WTC11 (cell line): Measurements from ENCODE around the gene WNT9B. TPM values are rescaled to one million over a fixed set of nuclear protein-coding genes. Genes with fewer than 3 reads are reported as not detected.

Source experiments
- ATAC-seq: fragments of 200-7000 bp; cut with Tn5 transposase; 2 replicates; pipeline ENCODE4 v1.10.0; 2021; ENCODE audit warnings: mild to moderate bottlenecking, moderate library complexity
- CTCF ChIA-PET: fragments of 300-600 bp; sonication (Branson Sonifier 250); formaldehyde crosslinking; loops from one replicate; lab custom pipeline; 2021; ENCODE audit warnings: antibody characterized with exemption; lab: Charles Lee
- POLR2A ChIA-PET: fragments of 350-600 bp; sonication (Branson Sonifier 250); formaldehyde crosslinking; loops from one replicate; lab custom pipeline; 2021; ENCODE audit warnings: antibody characterized with exemption; lab: Charles Lee
- DNase-seq: peaks from one replicate; pipeline ENCODE4 v3.0.0; 2021; ENCODE audit warnings: low spot score
- H3K27ac Mint-ChIP-seq: 2 replicates; pipeline ENCODE4 v1.8.0; 2021; ENCODE audit warnings: mixed read lengths
- H3K27me3 Mint-ChIP-seq: 2 replicates; pipeline ENCODE4 v1.8.0; 2021; ENCODE audit warnings: low read depth, mild to moderate bottlenecking, moderate library complexity, mixed read lengths
- H3K36me3 Mint-ChIP-seq: 2 replicates; pipeline ENCODE4 v1.8.0; 2021; ENCODE audit warnings: mixed read lengths
- H3K4me1 Mint-ChIP-seq: 2 replicates; pipeline ENCODE4 v1.8.0; 2022; ENCODE audit warnings: mixed read lengths
- H3K4me3 Mint-ChIP-seq: 2 replicates; pipeline ENCODE4 v1.8.0; 2021; ENCODE audit warnings: mild to moderate bottlenecking, moderate library complexity, mixed read lengths
- H3K9me3 Mint-ChIP-seq: 2 replicates; pipeline ENCODE4 v1.8.0; 2021; ENCODE audit warnings: mixed read lengths
- AFF4 ChIP-seq: sonication (generic); formaldehyde crosslinking; IDR thresholded peaks from 2 replicates; pipeline ENCODE4 v1.8.1; 2023; ENCODE audit warnings: mild to moderate bottlenecking, missing genetic modification reagents, borderline replicate concordance
- ATF1 ChIP-seq: sonication (generic); formaldehyde crosslinking; IDR thresholded peaks from 2 replicates; pipeline ENCODE4 v1.8.1; 2023; ENCODE audit warnings: mild to moderate bottlenecking, moderate library complexity, missing genetic modification reagents
- CBFB ChIP-seq: sonication (generic); formaldehyde crosslinking; IDR thresholded peaks from 2 replicates; pipeline ENCODE4 v1.8.1; 2022; ENCODE audit warnings: mild to moderate bottlenecking, low read depth, missing genetic modification reagents
- HMGA2 ChIP-seq: fragments of 250-450 bp; sonication (Bioruptor Pico); IDR thresholded peaks from 2 replicates; pipeline ENCODE4 v1.4.0; 2021; ENCODE audit warnings: mild to moderate bottlenecking, moderate library complexity
- IRF2 ChIP-seq: sonication (generic); formaldehyde crosslinking; IDR thresholded peaks from 2 replicates; pipeline ENCODE4 v1.8.0; 2022; ENCODE audit warnings: low read depth, missing genetic modification reagents, borderline replicate concordance
- JAZF1 ChIP-seq: fragments of 250-450 bp; sonication (Bioruptor Pico); IDR thresholded peaks from 2 replicates; pipeline ENCODE4 v1.9.0; 2021; ENCODE audit warnings: moderate library complexity, mild to moderate bottlenecking, inconsistent platforms
- MLX ChIP-seq: sonication (generic); formaldehyde crosslinking; IDR thresholded peaks from 2 replicates; pipeline ENCODE4 v1.8.1; 2023; ENCODE audit warnings: mild to moderate bottlenecking, missing genetic modification reagents, moderate library complexity
- NFYB ChIP-seq: sonication (generic); formaldehyde crosslinking; conservative IDR thresholded peaks from 2 replicates; pipeline ENCODE4 v1.8.0; 2022; ENCODE audit warnings: low read depth, missing genetic modification reagents
- NR2C2 ChIP-seq: sonication (generic); formaldehyde crosslinking; IDR thresholded peaks from 2 replicates; pipeline ENCODE4 v1.8.0; 2022; ENCODE audit warnings: mild to moderate bottlenecking, missing genetic modification reagents
- PRRX2 ChIP-seq: fragments of 250-450 bp; sonication (Bioruptor Pico); IDR thresholded peaks from 2 replicates; pipeline ENCODE4 v1.8.0; 2021; ENCODE audit warnings: mild to moderate bottlenecking
- RELA ChIP-seq: sonication (generic); formaldehyde crosslinking; IDR thresholded peaks from 2 replicates; pipeline ENCODE4 v1.8.1; 2022; ENCODE audit warnings: missing genetic modification reagents, mild to moderate bottlenecking, borderline replicate concordance
- TEAD4 ChIP-seq: sonication (generic); formaldehyde crosslinking; IDR thresholded peaks from 2 replicates; pipeline ENCODE4 v1.8.0; 2022; ENCODE audit warnings: mild to moderate bottlenecking, missing genetic modification reagents
- ZNF219 ChIP-seq: sonication (generic); formaldehyde crosslinking; IDR thresholded peaks from 2 replicates; pipeline ENCODE4 v1.8.0; 2023; ENCODE audit warnings: missing genetic modification reagents, mild to moderate bottlenecking, borderline replicate concordance
- ZNF532 ChIP-seq: fragments of 250-450 bp; sonication (Bioruptor Pico); IDR thresholded peaks from 2 replicates; pipeline ENCODE4 v1.9.0; 2021; ENCODE audit warnings: mild to moderate bottlenecking, borderline replicate concordance
- total RNA-seq: library from RNA; stranded (reverse); gene quantifications from 3 replicates; pipeline ENCODE4 v1.2.3, GENCODE V29; 2021
- TF ChIP-seq, protein P1 (sequence below): fragments of 250-450 bp; sonication (Bioruptor Pico); IDR thresholded peaks from 2 replicates; pipeline ENCODE4 v1.9.0; 2021; ENCODE audit warnings: moderate library complexity, mild to moderate bottlenecking, inconsistent platforms, borderline replicate concordance
- TF ChIP-seq, protein P2 (sequence below): sonication (generic); formaldehyde crosslinking; IDR thresholded peaks from 2 replicates; pipeline ENCODE4 v1.8.1; 2022; ENCODE audit warnings: mild to moderate bottlenecking, moderate library complexity, missing genetic modification reagents
- TF ChIP-seq, protein P3 (sequence below): sonication (generic); formaldehyde crosslinking; IDR thresholded peaks from 2 replicates; pipeline ENCODE4 v1.8.0; 2023; ENCODE audit warnings: mild to moderate bottlenecking, missing genetic modification reagents
- TF ChIP-seq, protein P4 (sequence below): fragments of 200-600 bp; IDR thresholded peaks from 2 replicates; pipeline ENCODE4 v1.8.0; 2022; ENCODE audit warnings: antibody characterized with exemption
- TF ChIP-seq, protein P5 (sequence below): sonication (generic); formaldehyde crosslinking; IDR thresholded peaks from 2 replicates; pipeline ENCODE4 v1.8.0; 2022; ENCODE audit warnings: mild to moderate bottlenecking, missing genetic modification reagents

The WNT9B gene
- total RNA-seq, 1 experiment from 2014 or later: 0.87 TPM

DNA sequence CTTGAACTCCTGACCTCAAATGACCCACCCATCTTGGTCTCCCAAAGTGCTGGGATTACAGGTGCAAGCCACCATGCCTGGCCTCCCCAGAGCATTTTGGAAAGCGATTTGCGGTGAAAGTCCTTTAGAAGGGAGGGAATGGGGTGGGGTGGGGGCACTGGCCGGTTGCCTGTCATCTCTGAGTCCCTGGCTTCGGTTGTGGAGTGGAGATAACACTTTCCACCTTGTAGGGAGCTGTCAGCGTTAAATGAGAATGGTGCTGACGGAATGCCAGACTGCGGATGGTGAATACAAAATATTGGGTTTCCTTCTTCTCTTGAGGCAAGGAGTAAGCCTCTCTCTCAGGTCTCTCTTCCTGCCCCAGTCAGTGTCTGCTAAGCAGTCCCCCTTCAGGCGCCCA is 27.7 kb upstream of the WNT9B start:
- POLR2A ChIA-PET: no interaction called here
- CTCF ChIA-PET: interaction anchor here (0.7 kb wide), 1 partner anchor 119 kb away, joined by 3 read pairs; no protein-coding TSS in a partner anchor
- Mint-ChIP-seq H3K27ac (no peak overlapping the region), H3K27me3 (peaks cover 52% of the 10 kb centered on the region), H3K9me3 (no peaks in the 10 kb centered on the region), H3K36me3 (no peaks in the 10 kb centered on the region), H3K4me1 (peaks cover 27% of the 10 kb centered on the region), H3K4me3 (no peak overlapping the region)
- no peak for DNase-seq
- TF ChIP-seq MLX: no peak
- TF ChIP-seq, protein P1, sequence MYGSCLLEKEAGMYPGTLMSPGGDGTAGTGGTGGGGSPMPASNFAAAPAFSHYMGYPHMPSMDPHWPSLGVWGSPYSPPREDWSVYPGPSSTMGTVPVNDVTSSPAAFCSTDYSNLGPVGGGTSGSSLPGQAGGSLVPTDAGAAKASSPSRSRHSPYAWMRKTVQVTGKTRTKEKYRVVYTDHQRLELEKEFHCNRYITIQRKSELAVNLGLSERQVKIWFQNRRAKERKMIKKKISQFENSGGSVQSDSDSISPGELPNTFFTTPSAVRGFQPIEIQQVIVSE (CRISPR knock-in tag): no peak
- TF ChIP-seq, protein P2, sequence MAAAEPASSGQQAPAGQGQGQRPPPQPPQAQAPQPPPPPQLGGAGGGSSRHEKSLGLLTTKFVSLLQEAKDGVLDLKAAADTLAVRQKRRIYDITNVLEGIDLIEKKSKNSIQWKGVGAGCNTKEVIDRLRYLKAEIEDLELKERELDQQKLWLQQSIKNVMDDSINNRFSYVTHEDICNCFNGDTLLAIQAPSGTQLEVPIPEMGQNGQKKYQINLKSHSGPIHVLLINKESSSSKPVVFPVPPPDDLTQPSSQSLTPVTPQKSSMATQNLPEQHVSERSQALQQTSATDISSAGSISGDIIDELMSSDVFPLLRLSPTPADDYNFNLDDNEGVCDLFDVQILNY (CRISPR knock-in tag): no peak
- no peak for TF ChIP-seq HMGA2 (CRISPR knock-in tag)
- TF ChIP-seq NR2C2 (CRISPR knock-in tag): no peak
- no peak for TF ChIP-seq IRF2 (CRISPR knock-in tag)
- no peak for TF ChIP-seq PRRX2 (CRISPR knock-in tag)
- no peak for TF ChIP-seq CBFB (CRISPR knock-in tag)
- no peak for TF ChIP-seq TEAD4 (CRISPR knock-in tag)
- ATAC-seq: no peak

DNA sequence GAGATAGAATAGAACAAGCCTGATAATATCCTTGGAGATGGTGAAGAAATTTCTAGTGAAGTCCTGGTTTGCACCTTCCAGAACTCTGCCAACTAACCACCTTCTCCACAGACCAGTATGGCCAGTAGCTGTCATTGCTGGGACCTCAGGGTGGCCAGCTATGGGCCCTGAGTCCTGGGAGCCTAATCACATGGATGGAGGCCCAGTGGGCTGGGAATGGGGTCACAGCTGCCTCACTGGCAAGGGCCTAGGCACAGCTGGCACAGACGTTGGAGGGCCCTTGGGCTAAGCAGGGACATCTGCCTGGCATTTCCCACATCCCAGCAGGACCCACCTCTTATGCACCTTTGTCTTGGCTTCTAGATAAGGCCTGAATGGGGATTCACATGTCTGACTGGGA is 25.3 kb upstream of the WNT9B start:
- Mint-ChIP-seq H3K9me3 (no peaks in the 10 kb centered on the region), H3K4me1 (peaks cover 19% of the 10 kb centered on the region), H3K36me3 (no peaks in the 10 kb centered on the region), H3K27me3 (peaks cover 37% of the 10 kb centered on the region), H3K27ac (no peak overlapping the region), H3K4me3 (no peak overlapping the region)
- ChIA-PET CTCF (interaction anchor here (0.6 to 1.0 kb wide), 2 partner anchors 9 to 260 kb away, joined by 3 to 6 read pairs; no protein-coding TSS in a partner anchor), POLR2A (no interaction called here)
- no peak for DNase-seq
- no peak for ATAC-seq
- TF ChIP-seq, protein P3, sequence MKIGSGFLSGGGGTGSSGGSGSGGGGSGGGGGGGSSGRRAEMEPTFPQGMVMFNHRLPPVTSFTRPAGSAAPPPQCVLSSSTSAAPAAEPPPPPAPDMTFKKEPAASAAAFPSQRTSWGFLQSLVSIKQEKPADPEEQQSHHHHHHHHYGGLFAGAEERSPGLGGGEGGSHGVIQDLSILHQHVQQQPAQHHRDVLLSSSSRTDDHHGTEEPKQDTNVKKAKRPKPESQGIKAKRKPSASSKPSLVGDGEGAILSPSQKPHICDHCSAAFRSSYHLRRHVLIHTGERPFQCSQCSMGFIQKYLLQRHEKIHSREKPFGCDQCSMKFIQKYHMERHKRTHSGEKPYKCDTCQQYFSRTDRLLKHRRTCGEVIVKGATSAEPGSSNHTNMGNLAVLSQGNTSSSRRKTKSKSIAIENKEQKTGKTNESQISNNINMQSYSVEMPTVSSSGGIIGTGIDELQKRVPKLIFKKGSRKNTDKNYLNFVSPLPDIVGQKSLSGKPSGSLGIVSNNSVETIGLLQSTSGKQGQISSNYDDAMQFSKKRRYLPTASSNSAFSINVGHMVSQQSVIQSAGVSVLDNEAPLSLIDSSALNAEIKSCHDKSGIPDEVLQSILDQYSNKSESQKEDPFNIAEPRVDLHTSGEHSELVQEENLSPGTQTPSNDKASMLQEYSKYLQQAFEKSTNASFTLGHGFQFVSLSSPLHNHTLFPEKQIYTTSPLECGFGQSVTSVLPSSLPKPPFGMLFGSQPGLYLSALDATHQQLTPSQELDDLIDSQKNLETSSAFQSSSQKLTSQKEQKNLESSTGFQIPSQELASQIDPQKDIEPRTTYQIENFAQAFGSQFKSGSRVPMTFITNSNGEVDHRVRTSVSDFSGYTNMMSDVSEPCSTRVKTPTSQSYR: no peak
- no peak for TF ChIP-seq AFF4 (CRISPR knock-in tag)
- no peak for TF ChIP-seq RELA (CRISPR knock-in tag)
- no peak for TF ChIP-seq ATF1
- TF ChIP-seq ZNF219 (CRISPR knock-in tag): no peak
- no peak for TF ChIP-seq NFYB (CRISPR knock-in tag)
- TF ChIP-seq, protein P4, sequence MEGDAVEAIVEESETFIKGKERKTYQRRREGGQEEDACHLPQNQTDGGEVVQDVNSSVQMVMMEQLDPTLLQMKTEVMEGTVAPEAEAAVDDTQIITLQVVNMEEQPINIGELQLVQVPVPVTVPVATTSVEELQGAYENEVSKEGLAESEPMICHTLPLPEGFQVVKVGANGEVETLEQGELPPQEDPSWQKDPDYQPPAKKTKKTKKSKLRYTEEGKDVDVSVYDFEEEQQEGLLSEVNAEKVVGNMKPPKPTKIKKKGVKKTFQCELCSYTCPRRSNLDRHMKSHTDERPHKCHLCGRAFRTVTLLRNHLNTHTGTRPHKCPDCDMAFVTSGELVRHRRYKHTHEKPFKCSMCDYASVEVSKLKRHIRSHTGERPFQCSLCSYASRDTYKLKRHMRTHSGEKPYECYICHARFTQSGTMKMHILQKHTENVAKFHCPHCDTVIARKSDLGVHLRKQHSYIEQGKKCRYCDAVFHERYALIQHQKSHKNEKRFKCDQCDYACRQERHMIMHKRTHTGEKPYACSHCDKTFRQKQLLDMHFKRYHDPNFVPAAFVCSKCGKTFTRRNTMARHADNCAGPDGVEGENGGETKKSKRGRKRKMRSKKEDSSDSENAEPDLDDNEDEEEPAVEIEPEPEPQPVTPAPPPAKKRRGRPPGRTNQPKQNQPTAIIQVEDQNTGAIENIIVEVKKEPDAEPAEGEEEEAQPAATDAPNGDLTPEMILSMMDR: no peak
- TF ChIP-seq, protein P5, sequence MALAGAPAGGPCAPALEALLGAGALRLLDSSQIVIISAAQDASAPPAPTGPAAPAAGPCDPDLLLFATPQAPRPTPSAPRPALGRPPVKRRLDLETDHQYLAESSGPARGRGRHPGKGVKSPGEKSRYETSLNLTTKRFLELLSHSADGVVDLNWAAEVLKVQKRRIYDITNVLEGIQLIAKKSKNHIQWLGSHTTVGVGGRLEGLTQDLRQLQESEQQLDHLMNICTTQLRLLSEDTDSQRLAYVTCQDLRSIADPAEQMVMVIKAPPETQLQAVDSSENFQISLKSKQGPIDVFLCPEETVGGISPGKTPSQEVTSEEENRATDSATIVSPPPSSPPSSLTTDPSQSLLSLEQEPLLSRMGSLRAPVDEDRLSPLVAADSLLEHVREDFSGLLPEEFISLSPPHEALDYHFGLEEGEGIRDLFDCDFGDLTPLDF (CRISPR knock-in tag): no peak
- TF ChIP-seq JAZF1 (CRISPR knock-in tag): no peak
- TF ChIP-seq ZNF532: no peak
